Heart right ventricle (tissue), 16 donors: Measurements from ENCODE around the gene COG7. TPM values are rescaled to one million over a fixed set of nuclear protein-coding genes. Genes with fewer than 3 reads are reported as not detected.

ENCODE experiments used
- ATAC-seq, 8 donors: fragments of 200-7000 bp; cut with Tn5 transposase; one replicate each; pipeline ENCODE4 v1.9.1; 2020; ENCODE audit warnings: mild to moderate bottlenecking in 8 of 8, moderate library complexity in 8 of 8, moderate number of reproducible peaks in 1 of 8
- DNase-seq, 2 donors: peaks; one replicate each; pipeline ENCODE4 v3.0.0-alpha.2; 2020
- H3K27ac ChIP-seq, 10 donors: fragments of 200-600 bp; sonication (generic) in 2 of 10; one replicate each; pipeline versions ENCODE4 v1.5.0 to v1.8.0; 2020 to 2022; ENCODE audit warnings: mild to moderate bottlenecking in 3 of 10
- H3K27me3 ChIP-seq, 7 donors: fragments of 200-600 bp; one replicate each; pipeline ENCODE4 v1.8.0; 2021 to 2022; ENCODE audit warnings: mild to moderate bottlenecking in 2 of 7
- H3K36me3 ChIP-seq, 9 donors: fragments of 200-600 bp; sonication (generic) in 1 of 9; one replicate each; pipeline versions ENCODE4 v1.5.0 to v1.8.0; 2020 to 2022; ENCODE audit warnings: mild to moderate bottlenecking in 2 of 9
- H3K4me1 ChIP-seq, 9 donors: fragments of 200-600 bp; sonication (generic) in 1 of 9; one replicate each; pipeline versions ENCODE4 v1.5.0 to v1.8.0; 2020 to 2022; ENCODE audit warnings: mild to moderate bottlenecking in 4 of 9
- H3K4me3 ChIP-seq, 10 donors: fragments of 200-600 bp; sonication (generic) in 2 of 10; one replicate each; pipeline versions ENCODE4 v1.5.0 to v1.8.0; 2020 to 2022; ENCODE audit warnings: mild to moderate bottlenecking in 7 of 10, moderate library complexity in 2 of 10
- H3K9me3 ChIP-seq, 11 donors: fragments of 200-600 bp in 10 of 11; sonication (generic) in 2 of 11; one replicate each; pipeline versions ENCODE4 v1.5.0 to v1.8.0; 2013 to 2022; ENCODE audit warnings: mild to moderate bottlenecking in 2 of 11, control low read depth in 1 of 11, moderate library complexity in 1 of 11
- CTCF ChIP-seq, 9 donors: fragments of 200-600 bp; sonication (generic) in 2 of 9; IDR thresholded peaks; one replicate each; pipeline versions ENCODE4 v1.5.0 to v1.8.0; 2021 to 2022; ENCODE audit warnings: antibody characterized with exemption in 9 of 9, mild to moderate bottlenecking in 5 of 9, moderate library complexity in 1 of 9
- WGBS, 2 donors: extraction: QIAGEN DNeasy Blood & Tissue Kit; methylation state at CpG; one replicate each; pipeline ENCODE4 v1.1.7; 2013; ENCODE audit warnings: inconsistent platforms in 1 of 2; 5-methylcytosine and 5-hydroxymethylcytosine counted together
- intact Hi-C, 10 donors: fragments of 100-400 bp; cut with DNase I; formaldehyde crosslinking; loops; one replicate each; pipeline versions ENCODE4 v1.11.1 to v1.14.2; 2022
- long read RNA-seq, 3 donors: library from polyadenylated mRNA; unstranded; transcript quantifications; one replicate each; pipeline ENCODE4 v2.0.0, GENCODE V29; 2020 to 2021
- polyA plus RNA-seq, 2 donors: library from polyadenylated mRNA; stranded (reverse); fragments of 200-250 nt; gene quantifications; one replicate each; pipeline ENCODE4 v1.2.3, GENCODE V29; 2013
- total RNA-seq, 10 donors: library from RNA; stranded (reverse); fragmentation: NEBNext Ultra II Directional in 3 of 10; extraction: Animal tissue kit (Norgen Biotek cat#: 25700) in 3 of 10; gene quantifications; one replicate each; pipeline versions ENCODE4 v1.2.1 to v1.2.4, GENCODE V29; 2021 to 2023
- donor health status: Arrhythmogenic right ventricular cardiomyopathy.
- donor health status: ischemic (EF 13 %, LVEDD 7.1; RV severe dilation, severe dysfunction).
- donor health status: healthy with polysubstance abuse.
- donor health status: DM: no; HTN: yes; CAD: no.
- donor health status: DM: no; HTN: no; CAD: no.
- donor health status: ischemic (EF 25% LVEDD 6.9; RV normal size, moderate dysfunction).
- donor health status: ischemic (EF 25% LVEDD 5.7; RV mildly dilated, moderate dysfunction).
- donor health status: healthy.
- donor health status: DM: yes; HTN: yes; CAD: no.
- donor health status: Ischemic cardiomyopathy.
- donor health status: ischemic (EF 35%, LVEDD 5.7; RV mildly dilated, moderate dysfunction).
- donor health status: nonischemic (EF 11% LVEDD 7.7; RV severe dilation, severe dysfunction).
- donor health status: DM: yes; HTN: yes; CAD: no.
- donor health status: PGD.
- donor health status: ischemic (EF 29% LVEDD 5.4; RV normal size, mild dysfunction).
- donor health status: nonischemic (EF 23%, LVEDD 6.1; RV moderate dilation, normal function).

COG7 gene
- total RNA-seq (10 to 100 TPM; 10.9 to 15.5 (median 12.9) TPM), polyA plus RNA-seq (10 to 100 TPM; 12.0 to 28.1 TPM)
- long read RNA-seq, donor 1, partial matches to known transcripts, result 1 of 6 reads
- long read RNA-seq, donor 1, other reads (novel, unspliced or antisense), result 1 of 6 reads
- long read RNA-seq, donor 2, transcript COG7-201 (17 exons, 2,926 nt), result major isoform, 8 of 12 reads
- long read RNA-seq, donor 2, partial matches to known transcripts, result 2 of 12 reads
- long read RNA-seq, donor 2, other reads (novel, unspliced or antisense), result 2 of 12 reads
- long read RNA-seq, donor 3, transcript COG7-201 (17 exons, 2,926 nt), result major isoform, 18 of 23 reads
- long read RNA-seq, donor 3, partial matches to known transcripts, result 3 of 23 reads
- long read RNA-seq, donor 3, other reads (novel, unspliced or antisense), result 2 of 23 reads

GRCh38 chr16:23452572-23453337 lies at the start of gene COG7:
Gene COG7, minus strand, starts transcription at chr16:23453189. Its CDS starts 195 bp downstream, at chr16:23452994.
- Histone ChIP-seq H3K9me3 (no peaks in the 10 kb centered on the region), H3K27me3 (no peaks in the 10 kb centered on the region), H3K4me1 (peaks cover 0 to 43% (median 19%) of the 10 kb centered on the region in 9 donors), H3K36me3 (peaks cover 0 to 26% (median 0%) of the 10 kb centered on the region in 9 donors), H3K27ac (peak within 1 kb of the TSS; percentile 55 to 93 (median 88)), H3K4me3 (peak within 1 kb of the TSS; percentile 77 to 100 (median 84))
- peak; percentile 89 to 92 for DNase-seq
- ATAC-seq, result peak; percentile 94 to 98 (median 96)
- intact Hi-C loops, result loop anchor here in 3 of 10 donors (5.0 to 10.0 kb wide), 2 partner anchors 52 to 55 kb away; no protein-coding TSS in a partner anchor
- no peak for TF ChIP-seq CTCF (IDR thresholded peaks at IDR 0.05)
- WGBS, 2 donors, result 0 to 1% methylated on average over 57 of the region's 57 CpGs

GRCh38 chr16:23502466-23502865 lies 49.5 kb upstream of the COG7 start:
- Histone ChIP-seq H3K27ac (no peak overlapping the region), H3K27me3 (no peaks in the 10 kb centered on the region), H3K4me3 (no peak overlapping the region), H3K4me1 (peaks cover 8 to 95% (median 47%) of the 10 kb centered on the region in 9 donors), H3K9me3 (no peaks in the 10 kb centered on the region), H3K36me3 (peaks cover 0 to 7% (median 0%) of the 10 kb centered on the region in 9 donors)
- TF ChIP-seq CTCF (IDR thresholded peaks at IDR 0.05), result no peak
- intact Hi-C loops, result loop anchor here in 2 of 10 donors (10.0 kb wide), 1 partner anchor 48 kb away; the partner anchor contains the start of gene COG7 (in 2 of the 2)
- ATAC-seq (no peak), DNase-seq (no peak)
- WGBS, 2 donors, result 48 to 51% methylated on average over 2 of the region's 2 CpGs

GRCh38 chr16:23501291-23501690 lies 48.3 kb upstream of the COG7 start:
- Histone ChIP-seq H3K36me3 (peaks cover 0 to 7% (median 0%) of the 10 kb centered on the region in 9 donors), H3K27me3 (no peaks in the 10 kb centered on the region), H3K4me1 (peaks cover 10 to 98% (median 53%) of the 10 kb centered on the region in 9 donors), H3K27ac (no peak overlapping the region), H3K9me3 (no peaks in the 10 kb centered on the region), H3K4me3 (no peak overlapping the region)
- 84 to 85% methylated on average over 5 of the region's 5 CpGs for WGBS, 2 donors
- intact Hi-C loops, result loop anchor here in 2 of 10 donors (10.0 kb wide), 1 partner anchor 46 kb away; the partner anchor contains the start of gene COG7 (in 2 of the 2)
- ATAC-seq (no peak), DNase-seq (no peak)
- no peak for TF ChIP-seq CTCF (IDR thresholded peaks at IDR 0.05)

GRCh38 chr16:23500862-23501225 lies 47.9 kb upstream of the COG7 start:
- intact Hi-C loops, result loop anchor here in 2 of 10 donors (10.0 kb wide), 1 partner anchor 46 kb away; the partner anchor contains the start of gene COG7 (in 2 of the 2)
- no peak for ATAC-seq
- Histone ChIP-seq H3K27ac (no peak overlapping the region), H3K4me3 (no peak overlapping the region), H3K36me3 (peaks cover 0 to 12% (median 0%) of the 10 kb centered on the region in 9 donors), H3K9me3 (no peaks in the 10 kb centered on the region), H3K27me3 (no peaks in the 10 kb centered on the region), H3K4me1 (peaks cover 10 to 95% (median 49%) of the 10 kb centered on the region in 9 donors)
- TF ChIP-seq CTCF (IDR thresholded peaks at IDR 0.05), result no peak
- no peak for DNase-seq
- WGBS, 2 donors, result 62 to 76% methylated on average over 4 of the region's 4 CpGs
